Mesendoderm (in vitro differentiated cells): ENCODE results near the gene PACSIN1.

Experiments
- DNase-seq: peaks from one replicate; pipeline ENCODE4 v3.0.0; 2013
- H2AK5ac ChIP-seq: 2 replicates; pipeline ENCODE4 v1.6.1; 2013; ENCODE audit warnings: low read length, inconsistent platforms
- H2BK120ac ChIP-seq: 2 replicates; pipeline ENCODE4 v1.6.1; 2013; ENCODE audit warnings: low read depth, mild to moderate bottlenecking, low read length, moderate library complexity, mixed read lengths
- H2BK15ac ChIP-seq: replicated peaks from 2 replicates; pipeline ENCODE4 v1.6.1; 2013; ENCODE audit warnings: low read depth, mild to moderate bottlenecking, moderate library complexity
- H2BK5ac ChIP-seq: 2 replicates; pipeline ENCODE4 v1.6.1; 2013; ENCODE audit warnings: low read length, inconsistent platforms
- H3K18ac ChIP-seq: 2 replicates; pipeline ENCODE4 v1.6.1; 2013; ENCODE audit warnings: mild to moderate bottlenecking, low read length, mixed read lengths
- H3K23ac ChIP-seq: one replicate; pipeline ENCODE4 v1.6.1; 2013; ENCODE audit warnings: low read length
- H3K27ac ChIP-seq: 2 replicates; pipeline ENCODE4 v1.5.1; 2013; ENCODE audit warnings: low read depth, mild to moderate bottlenecking, inconsistent platforms, low read length, moderate library complexity
- H3K27me3 ChIP-seq: 2 replicates; pipeline ENCODE4 v1.6.1; 2013; ENCODE audit warnings: low read length, control low read depth, mild to moderate bottlenecking, inconsistent platforms; ENCODE audit not compliant: insufficient read depth, poor library complexity
- H3K36me3 ChIP-seq: 2 replicates; pipeline ENCODE4 v1.6.1; 2013; ENCODE audit warnings: low read length, inconsistent platforms; ENCODE audit not compliant: control insufficient read depth, insufficient read depth
- H3K4ac ChIP-seq: one replicate; pipeline ENCODE4 v1.6.1; 2013; ENCODE audit warnings: low read depth, mild to moderate bottlenecking, low read length, moderate library complexity
- H3K4me1 ChIP-seq: 2 replicates; pipeline ENCODE4 v1.6.1; 2013; ENCODE audit warnings: low read depth, low read length, inconsistent platforms; ENCODE audit not compliant: control insufficient read depth
- H3K4me2 ChIP-seq: 2 replicates; pipeline ENCODE4 v1.6.1; 2013; ENCODE audit warnings: low read length
- H3K4me3 ChIP-seq: 2 replicates; pipeline ENCODE4 v1.5.1; 2013; ENCODE audit warnings: mild to moderate bottlenecking, low read length
- H3K56ac ChIP-seq: one replicate; pipeline ENCODE4 v1.6.1; 2013; ENCODE audit warnings: low read length
- H3K79me1 ChIP-seq: 2 replicates; pipeline ENCODE4 v1.6.1; 2013; ENCODE audit warnings: low read length, inconsistent platforms
- H3K79me2 ChIP-seq: 2 replicates; pipeline ENCODE4 v1.6.1; 2013; ENCODE audit warnings: mild to moderate bottlenecking, low read length; ENCODE audit not compliant: control insufficient read depth, insufficient read depth
- H3K9ac ChIP-seq: 2 replicates; pipeline ENCODE4 v1.6.1; 2013; ENCODE audit warnings: low read length, inconsistent platforms
- H4K5ac ChIP-seq: one replicate; pipeline ENCODE4 v1.6.1; 2013; ENCODE audit warnings: low read length
- H4K8ac ChIP-seq: one replicate; pipeline ENCODE4 v1.6.1; 2013; ENCODE audit warnings: low read depth, mild to moderate bottlenecking, control low read depth, low read length, moderate library complexity
- WGBS: extraction: QIAGEN DNeasy Blood & Tissue Kit; methylation state at CpG from one replicate; pipeline ENCODE4 v1.1.7; 2013; ENCODE audit warnings: low lambda C conversion rate, missing lambda C conversion rate; ENCODE audit not compliant: insufficient coverage; ENCODE audit errors: extremely low coverage; 5-methylcytosine and 5-hydroxymethylcytosine counted together

Gene PACSIN1

GRCh38 chr6:34530753-34531365 is 65.0 kb downstream of the PACSIN1 start:
- Histone ChIP-seq H3K79me1 (no peaks in the 10 kb centered on the region), H3K23ac (no peak overlapping the region), H3K27me3 (no peaks in the 10 kb centered on the region), H3K79me2 (no peaks in the 10 kb centered on the region), H2BK120ac (no peak overlapping the region), H3K4me1 (no peaks in the 10 kb centered on the region), H3K27ac (no peak overlapping the region), H2BK15ac (no peak overlapping the region), H2BK5ac (no peak overlapping the region), H4K5ac (no peak overlapping the region), H3K4ac (no peak overlapping the region), H3K9ac (no peak overlapping the region), H3K4me3 (no peak overlapping the region), H2AK5ac (no peak overlapping the region), H3K4me2 (no peak overlapping the region), H4K8ac (no peak overlapping the region), H3K36me3 (no peaks in the 10 kb centered on the region), H3K56ac (peak overlapping the region; percentile 68), H3K18ac (no peak overlapping the region)
- no peak for DNase-seq
- WGBS = no CpG with 5 or more reads among the region's 18 CpGs

GRCh38 chr6:34531580-34532201 is 65.8 kb downstream of the PACSIN1 start:
- Histone ChIP-seq H3K9ac (peak overlapping the region; percentile 71), H3K4me1 (no peaks in the 10 kb centered on the region), H2BK120ac (no peak overlapping the region), H3K27ac (no peak overlapping the region), H3K4me3 (peak overlapping the region; percentile 24), H2BK5ac (no peak overlapping the region), H3K27me3 (no peaks in the 10 kb centered on the region), H3K4me2 (peak overlapping the region; percentile 57), H3K18ac (no peak overlapping the region), H3K4ac (no peak overlapping the region), H4K5ac (no peak overlapping the region), H3K23ac (no peak overlapping the region), H3K56ac (peak overlapping the region; percentile 68), H2AK5ac (no peak overlapping the region), H3K79me2 (no peaks in the 10 kb centered on the region), H4K8ac (no peak overlapping the region), H3K36me3 (no peaks in the 10 kb centered on the region), H3K79me1 (no peaks in the 10 kb centered on the region), H2BK15ac (no peak overlapping the region)
- DNase-seq = peak; percentile 90
- WGBS = no CpG with 5 or more reads among the region's 29 CpGs

- Histone ChIP-seq H3K4me2 (peak overlapping the region; percentile 57), H4K5ac (no peak overlapping the region), H3K9ac (peak overlapping the region; percentile 42), H2BK5ac (no peak overlapping the region), H4K8ac (no peak overlapping the region), H3K27me3 (no peaks in the 10 kb centered on the region), H3K56ac (peak overlapping the region; percentile 50), H3K23ac (no peak overlapping the region), H2BK15ac (no peak overlapping the region), H3K4me3 (peak overlapping the region; percentile 24), H2AK5ac (no peak overlapping the region), H3K79me2 (no peaks in the 10 kb centered on the region), H3K27ac (no peak overlapping the region), H3K4me1 (no peaks in the 10 kb centered on the region), H3K79me1 (no peaks in the 10 kb centered on the region), H2BK120ac (no peak overlapping the region), H3K36me3 (no peaks in the 10 kb centered on the region), H3K18ac (no peak overlapping the region), H3K4ac (no peak overlapping the region)
- no CpG with 5 or more reads among the region's 15 CpGs for WGBS
- no peak for DNase-seq
Measured at GRCh38 chr6:34532230-34532629, 66.4 kb downstream of the PACSIN1 start.

GRCh38 chr6:34534146-34534545 is 68.3 kb downstream of the PACSIN1 start:
- Histone ChIP-seq H3K4me1 (no peaks in the 10 kb centered on the region), H4K8ac (no peak overlapping the region), H3K79me1 (no peaks in the 10 kb centered on the region), H3K4ac (no peak overlapping the region), H2BK120ac (no peak overlapping the region), H2AK5ac (no peak overlapping the region), H3K9ac (no peak overlapping the region), H3K79me2 (no peaks in the 10 kb centered on the region), H3K27ac (no peak overlapping the region), H2BK5ac (no peak overlapping the region), H3K18ac (no peak overlapping the region), H2BK15ac (no peak overlapping the region), H3K4me2 (no peak overlapping the region), H3K23ac (no peak overlapping the region), H3K56ac (no peak overlapping the region), H3K27me3 (no peaks in the 10 kb centered on the region), H3K36me3 (no peaks in the 10 kb centered on the region), H3K4me3 (no peak overlapping the region), H4K5ac (no peak overlapping the region)
- no peak for DNase-seq
- WGBS = no CpG with 5 or more reads among the region's 6 CpGs

- H2BK15ac ChIP-seq = no peak overlapping the region
- H2BK120ac ChIP-seq = no peak overlapping the region
- H3K4me3 ChIP-seq = no peak overlapping the region
- no peaks in the 10 kb centered on the region for H3K27me3 ChIP-seq
- no peak overlapping the region for H2BK5ac ChIP-seq
- no peaks in the 10 kb centered on the region for H3K79me2 ChIP-seq
- H3K23ac ChIP-seq = no peak overlapping the region
- no peak for DNase-seq
- no peak overlapping the region for H4K8ac ChIP-seq
- H3K9ac ChIP-seq = no peak overlapping the region
- no peak overlapping the region for H3K4me2 ChIP-seq
- no peaks in the 10 kb centered on the region for H3K79me1 ChIP-seq
- H4K5ac ChIP-seq = no peak overlapping the region
- H2AK5ac ChIP-seq = no peak overlapping the region
- no peak overlapping the region for H3K4ac ChIP-seq
- H3K56ac ChIP-seq = no peak overlapping the region
- WGBS = no CpG with 5 or more reads among the region's 16 CpGs
- H3K18ac ChIP-seq = no peak overlapping the region
- H3K4me1 ChIP-seq = no peaks in the 10 kb centered on the region
- no peaks in the 10 kb centered on the region for H3K36me3 ChIP-seq
- H3K27ac ChIP-seq = no peak overlapping the region
Measured at GRCh38 chr6:34534656-34535055, 68.8 kb downstream of the PACSIN1 start.

GRCh38 chr6:34535199-34535598 is 69.3 kb downstream of the PACSIN1 start:
- H3K27me3 ChIP-seq = no peaks in the 10 kb centered on the region
- H3K79me1 ChIP-seq = no peaks in the 10 kb centered on the region
- no peak overlapping the region for H3K18ac ChIP-seq
- H2AK5ac ChIP-seq = no peak overlapping the region
- H3K23ac ChIP-seq = no peak overlapping the region
- no peak overlapping the region for H2BK15ac ChIP-seq
- no peak overlapping the region for H4K8ac ChIP-seq
- H3K9ac ChIP-seq = no peak overlapping the region
- H3K4ac ChIP-seq = no peak overlapping the region
- H4K5ac ChIP-seq = no peak overlapping the region
- no peaks in the 10 kb centered on the region for H3K36me3 ChIP-seq
- H3K27ac ChIP-seq = no peak overlapping the region
- H3K79me2 ChIP-seq = no peaks in the 10 kb centered on the region
- no peak overlapping the region for H2BK5ac ChIP-seq
- H3K4me3 ChIP-seq = no peak overlapping the region
- no peak overlapping the region for H3K56ac ChIP-seq
- WGBS = no CpG with 5 or more reads among the region's 6 CpGs
- H2BK120ac ChIP-seq = no peak overlapping the region
- no peaks in the 10 kb centered on the region for H3K4me1 ChIP-seq
- no peak for DNase-seq
- H3K4me2 ChIP-seq = no peak overlapping the region
